Brain pericyte (primary cell): ENCODE measurements around the gene HLA-C.
"Not testable (repeated sequence)": the region's sequence is repeated elsewhere in the genome, so short reads cannot be mapped to it uniquely, and the experiment has no call there.

ENCODE experiments used
- DNase-seq: peaks from one replicate; pipeline ENCODE4 v3.0.0-alpha.2; 2012; ENCODE audit warnings: low read depth, low spot score

HLA-C gene

GRCh38 chr6:31271641-31272357 is at the start of gene HLA-C:
TSS of gene HLA-C (minus strand) at chr6:31272092. CDS start at chr6:31272071, 21 bp downstream.
- DNase-seq: peak; percentile 61

- DNase-seq: no peak
Measured at GRCh38 chr6:31321005-31321707, 49.3 kb upstream of the HLA-C start.

- DNase-seq: no peak
Measured at GRCh38 chr6:31317036-31317435, 45.1 kb upstream of the HLA-C start.

GRCh38 chr6:31309641-31310040 is 37.7 kb upstream of the HLA-C start:
- DNase-seq: no peak

GRCh38 chr6:31308845-31309175 is 36.9 kb upstream of the HLA-C start:
- DNase-seq: no peak

GRCh38 chr6:31308050-31308844 is 36.4 kb upstream of the HLA-C start:
- DNase-seq: no peak

- no peak for DNase-seq
Measured at GRCh38 chr6:31307669-31308049, 35.8 kb upstream of the HLA-C start.

GRCh38 chr6:31305703-31306219 is 33.9 kb upstream of the HLA-C start:
- DNase-seq: no peak

- DNase-seq: no peak
Measured at GRCh38 chr6:31304683-31305082, 32.8 kb upstream of the HLA-C start.

- DNase-seq: no peak
Measured at GRCh38 chr6:31300797-31301196, 28.9 kb upstream of the HLA-C start.

- DNase-seq: no peak
Measured at GRCh38 chr6:31299947-31300346, 28.1 kb upstream of the HLA-C start.

- no peak for DNase-seq
Measured at GRCh38 chr6:31299511-31299910, 27.6 kb upstream of the HLA-C start.

GRCh38 chr6:31294056-31294455 is 22.2 kb upstream of the HLA-C start:
- DNase-seq: no peak

- DNase-seq: no peak
Measured at GRCh38 chr6:31293343-31293742, 21.5 kb upstream of the HLA-C start.

- no peak for DNase-seq
Measured at GRCh38 chr6:31289788-31290187, 17.9 kb upstream of the HLA-C start.

GRCh38 chr6:31287619-31288018 is 15.7 kb upstream of the HLA-C start:
- DNase-seq: no peak

GRCh38 chr6:31285982-31286381 is 14.1 kb upstream of the HLA-C start:
- DNase-seq: no peak

GRCh38 chr6:31285486-31285885 is 13.6 kb upstream of the HLA-C start:
- DNase-seq: no peak

- not testable (repeated sequence) for DNase-seq
Measured at GRCh38 chr6:31279647-31280046, 7.8 kb upstream of the HLA-C start.

- DNase-seq: no peak
Measured at GRCh38 chr6:31272836-31273626, 1.1 kb upstream of the HLA-C start.

- DNase-seq: no peak
Measured at GRCh38 chr6:31272436-31272835, 544 bp upstream of the HLA-C start.
